IPS-15b (cell line): ENCODE measurements around the gene ARAP1.

ENCODE experiments used
- H3K27me3 ChIP-seq: one replicate; pipeline ENCODE4 v1.6.1; 2013; ENCODE audit warnings: low read length; ENCODE audit not compliant: control insufficient read depth, insufficient read depth
- H3K36me3 ChIP-seq: one replicate; pipeline ENCODE4 v1.6.1; 2013; ENCODE audit warnings: low read length; ENCODE audit not compliant: control insufficient read depth, insufficient read depth
- H3K4me1 ChIP-seq: one replicate; pipeline ENCODE4 v1.6.1; 2013; ENCODE audit warnings: mild to moderate bottlenecking, low read length; ENCODE audit not compliant: control insufficient read depth, insufficient read depth
- H3K4me3 ChIP-seq: one replicate; pipeline ENCODE4 v1.5.1; 2013; ENCODE audit warnings: low read depth, low read length
- H3K9ac ChIP-seq: one replicate; pipeline ENCODE4 v1.6.1; 2013; ENCODE audit warnings: low read depth, mild to moderate bottlenecking, low read length
- H3K9me3 ChIP-seq: one replicate; pipeline ENCODE4 v1.6.1; 2013; ENCODE audit warnings: mild to moderate bottlenecking, low read length; ENCODE audit not compliant: control insufficient read depth, insufficient read depth

The ARAP1 gene

DNA sequence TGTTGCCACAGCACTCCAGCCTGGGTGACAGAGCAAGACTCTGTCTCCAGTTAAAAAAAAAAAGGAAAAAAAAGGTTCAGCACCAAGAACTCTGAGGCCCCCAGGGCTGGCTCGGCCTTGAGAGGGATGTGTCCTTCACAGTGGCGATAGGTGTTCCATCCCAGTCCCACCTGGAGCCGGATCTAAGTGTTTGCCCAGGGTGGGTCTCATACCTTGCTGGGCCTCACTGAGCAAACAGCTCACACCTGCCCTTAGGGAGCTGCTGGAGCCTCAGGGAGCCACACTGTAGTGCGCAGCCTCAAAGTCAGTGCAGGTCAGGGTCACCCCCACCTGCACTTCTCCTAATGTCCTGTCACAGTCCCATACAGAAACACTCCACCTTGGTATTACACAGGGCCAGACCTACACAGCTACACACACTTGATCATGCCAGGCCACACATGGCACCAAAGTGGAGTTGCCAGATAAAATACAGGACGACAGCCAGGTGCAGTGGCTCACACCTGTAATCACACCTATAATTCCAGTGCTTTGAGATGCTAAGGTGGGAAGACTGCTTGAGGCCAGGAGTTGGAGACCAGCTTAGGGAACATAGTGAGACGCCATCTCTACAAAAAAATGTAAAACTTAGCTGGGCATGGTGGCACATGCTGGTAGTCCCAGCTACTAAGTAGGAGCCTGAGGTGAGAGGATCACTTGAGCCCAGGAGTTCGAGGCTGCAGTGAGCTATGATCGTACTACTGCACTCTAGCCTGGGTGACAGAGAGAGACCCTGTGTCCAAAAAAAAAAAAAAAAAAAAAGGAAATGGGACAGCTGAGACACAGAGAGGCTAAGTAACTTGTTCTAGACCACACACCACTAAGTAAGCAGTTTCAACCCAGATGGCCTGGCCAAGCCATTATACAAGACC lies 34.4 kb upstream of the ARAP1 start:
- Histone ChIP-seq H3K36me3 (no peaks in the 10 kb centered on the region), H3K4me1 (peaks cover 6% of the 10 kb centered on the region), H3K9me3 (no peaks in the 10 kb centered on the region), H3K27me3 (peaks cover 3% of the 10 kb centered on the region), H3K9ac (no peak overlapping the region), H3K4me3 (no peak overlapping the region)

DNA sequence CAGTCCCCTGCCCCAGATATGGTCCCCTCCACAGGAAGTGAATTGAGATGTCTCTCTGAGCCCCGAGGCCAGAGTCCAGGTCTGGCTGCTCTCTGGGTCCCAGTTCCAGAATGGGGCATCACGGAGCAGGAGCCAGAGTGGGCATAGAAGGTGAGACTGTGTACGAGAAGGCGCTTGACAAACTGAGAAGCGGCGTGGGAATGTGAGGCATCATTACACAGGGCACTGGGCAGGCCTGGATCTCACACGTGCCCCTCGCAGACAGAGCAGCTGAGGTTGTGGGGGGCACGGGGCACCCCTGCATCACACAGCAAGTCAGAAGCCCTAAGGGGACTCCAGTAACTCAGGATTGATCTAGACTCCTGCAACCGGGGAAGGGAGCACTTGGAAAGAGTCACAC lies 32.5 kb upstream of the ARAP1 start:
- H3K4me3 ChIP-seq = no peak overlapping the region
- no peaks in the 10 kb centered on the region for H3K9me3 ChIP-seq
- H3K9ac ChIP-seq = no peak overlapping the region
- H3K4me1 ChIP-seq = peaks cover 6% of the 10 kb centered on the region
- H3K27me3 ChIP-seq = peaks cover 12% of the 10 kb centered on the region
- no peaks in the 10 kb centered on the region for H3K36me3 ChIP-seq

DNA sequence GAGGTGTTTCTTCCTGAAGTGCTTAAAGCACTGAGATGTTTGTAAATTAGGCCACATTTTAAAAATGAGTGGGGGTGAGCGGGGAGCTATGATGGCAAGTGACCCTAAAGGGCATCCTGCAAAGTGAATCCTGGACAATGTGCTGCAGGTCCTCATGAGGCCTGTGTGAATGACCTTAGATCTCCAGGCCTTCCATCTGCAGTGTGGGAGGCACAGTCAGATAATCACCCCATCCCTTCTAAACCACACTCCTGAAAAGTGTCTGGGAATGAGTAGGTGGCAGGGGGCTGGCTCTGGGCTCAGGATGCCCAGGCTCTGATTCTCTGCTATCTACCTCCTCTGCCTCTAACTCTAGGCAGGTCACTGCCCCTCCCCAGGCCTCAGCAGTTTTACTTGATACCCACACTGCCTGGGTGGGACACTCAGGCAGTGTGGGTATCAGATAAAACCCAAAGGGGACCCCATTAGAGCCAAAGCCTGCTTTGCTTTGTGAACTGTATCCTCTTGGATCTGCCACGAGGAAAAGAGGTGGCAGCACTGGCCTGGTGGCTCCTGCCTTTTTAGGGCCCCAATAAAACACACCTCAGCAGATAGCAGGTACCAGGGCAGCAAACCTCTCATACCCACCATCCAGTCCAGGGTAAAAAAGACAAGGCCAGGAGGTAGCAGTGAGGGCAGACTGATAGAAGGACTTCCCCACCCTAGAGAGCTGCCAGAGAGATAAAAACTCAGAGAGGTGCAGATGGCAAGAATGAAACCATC lies 31.1 kb upstream of the ARAP1 start:
- H3K9ac ChIP-seq = no peak overlapping the region
- H3K27me3 ChIP-seq = peaks cover 12% of the 10 kb centered on the region
- no peak overlapping the region for H3K4me3 ChIP-seq
- H3K9me3 ChIP-seq = no peaks in the 10 kb centered on the region
- peaks cover 6% of the 10 kb centered on the region for H3K4me1 ChIP-seq
- H3K36me3 ChIP-seq = no peaks in the 10 kb centered on the region

DNA sequence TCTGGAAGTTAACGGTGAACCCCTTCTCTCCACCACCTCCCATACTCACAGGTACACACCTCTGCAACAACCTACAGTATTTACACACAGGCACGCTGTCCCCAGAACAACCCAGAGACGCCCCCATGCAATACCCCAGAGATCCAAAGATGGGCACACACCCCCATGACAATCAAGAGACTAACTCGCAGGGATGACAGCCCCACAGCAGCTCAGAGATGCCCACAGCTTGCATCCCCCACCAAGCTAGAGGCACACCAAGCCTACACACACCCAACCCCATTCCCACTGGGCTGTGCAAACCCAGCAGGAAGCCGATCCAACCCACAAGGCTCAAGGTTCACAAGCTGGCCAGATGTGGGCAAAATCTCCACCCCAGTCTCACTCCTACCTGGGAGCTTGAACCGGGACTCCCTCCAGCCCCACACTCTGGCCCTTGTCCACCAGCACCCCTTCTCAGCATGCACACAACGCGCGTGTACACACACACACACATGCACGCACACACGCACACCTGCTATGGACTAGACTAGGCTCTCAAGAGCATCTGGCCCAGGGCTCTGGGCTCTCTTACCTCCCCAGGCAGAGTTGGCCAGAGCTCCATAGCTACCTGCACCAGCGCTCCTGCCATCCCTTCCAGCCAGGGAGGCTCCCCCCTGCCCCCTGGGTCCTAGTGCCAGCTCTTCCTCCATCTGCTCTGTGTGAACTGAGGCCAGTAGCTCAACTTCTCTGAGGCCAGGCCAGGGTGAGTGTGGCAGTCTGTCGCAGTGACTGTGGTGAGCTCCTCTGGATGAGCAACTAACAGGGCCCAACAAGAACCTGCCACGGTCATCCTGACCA lies 30.1 kb upstream of the ARAP1 start:
- H3K27me3 ChIP-seq = peaks cover 12% of the 10 kb centered on the region
- no peaks in the 10 kb centered on the region for H3K9me3 ChIP-seq
- no peaks in the 10 kb centered on the region for H3K36me3 ChIP-seq
- peaks cover 6% of the 10 kb centered on the region for H3K4me1 ChIP-seq
- peak overlapping the region; percentile 68 for H3K4me3 ChIP-seq
- H3K9ac ChIP-seq = no peak overlapping the region

DNA sequence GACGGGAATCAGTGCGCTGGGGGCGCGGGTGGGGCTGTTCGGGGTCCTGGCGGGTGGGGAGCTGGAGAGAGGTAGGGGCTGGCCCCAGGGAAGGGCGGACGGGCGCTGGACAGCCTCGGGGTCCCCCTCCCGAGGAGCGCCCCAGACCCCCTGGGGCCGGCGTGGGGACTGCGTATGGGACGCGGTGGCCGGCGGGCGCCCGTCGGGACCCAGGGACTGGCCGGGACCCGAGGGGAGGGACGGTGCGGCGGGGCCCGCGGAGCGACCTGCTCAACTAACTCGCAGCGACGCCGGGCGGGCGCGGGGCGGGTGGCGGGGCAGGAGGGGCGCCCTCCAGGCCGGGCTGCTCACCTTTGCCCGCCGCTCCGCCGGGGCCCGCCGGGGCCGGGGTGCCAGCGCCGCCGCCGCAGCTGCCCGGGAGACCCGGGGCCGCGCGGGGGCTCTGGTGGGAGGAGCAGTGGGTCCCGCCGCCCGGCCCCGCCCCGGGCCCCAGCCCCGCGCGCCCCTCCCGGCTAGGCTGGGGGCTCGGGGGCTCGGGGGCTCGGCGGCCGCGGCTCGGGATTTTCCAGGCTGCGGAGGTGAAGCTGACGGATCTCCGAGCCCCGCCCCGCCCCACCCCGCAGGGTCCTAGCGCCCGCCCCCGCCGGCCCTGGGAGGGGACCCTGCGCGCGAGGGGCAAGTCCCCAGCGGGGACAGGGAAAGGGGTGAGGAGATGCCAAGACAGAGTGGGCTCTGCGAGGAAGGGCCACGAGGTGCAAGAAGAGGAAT lies 29.3 kb upstream of the ARAP1 start:
- peak overlapping the region; percentile 68 for H3K4me3 ChIP-seq
- H3K27me3 ChIP-seq = peaks cover 12% of the 10 kb centered on the region
- H3K36me3 ChIP-seq = peaks cover 3% of the 10 kb centered on the region
- no peak overlapping the region for H3K9ac ChIP-seq
- H3K9me3 ChIP-seq = no peaks in the 10 kb centered on the region
- H3K4me1 ChIP-seq = peaks cover 4% of the 10 kb centered on the region

DNA sequence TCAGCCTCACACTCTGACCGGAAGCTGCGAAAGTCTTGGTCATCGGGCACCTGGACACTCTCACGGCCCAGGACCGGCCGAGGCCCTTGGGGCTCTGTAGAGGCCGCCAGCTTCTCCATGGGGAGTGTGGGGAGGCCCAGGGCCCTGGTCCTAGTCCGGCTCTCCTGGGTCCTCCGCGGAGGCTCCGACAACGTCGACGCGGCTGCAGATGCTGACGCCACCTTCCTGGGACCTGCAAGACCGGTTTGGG lies 28.8 kb upstream of the ARAP1 start:
- Histone ChIP-seq H3K9me3 (no peaks in the 10 kb centered on the region), H3K4me1 (peaks cover 4% of the 10 kb centered on the region), H3K9ac (peak overlapping the region; percentile 65)

DNA sequence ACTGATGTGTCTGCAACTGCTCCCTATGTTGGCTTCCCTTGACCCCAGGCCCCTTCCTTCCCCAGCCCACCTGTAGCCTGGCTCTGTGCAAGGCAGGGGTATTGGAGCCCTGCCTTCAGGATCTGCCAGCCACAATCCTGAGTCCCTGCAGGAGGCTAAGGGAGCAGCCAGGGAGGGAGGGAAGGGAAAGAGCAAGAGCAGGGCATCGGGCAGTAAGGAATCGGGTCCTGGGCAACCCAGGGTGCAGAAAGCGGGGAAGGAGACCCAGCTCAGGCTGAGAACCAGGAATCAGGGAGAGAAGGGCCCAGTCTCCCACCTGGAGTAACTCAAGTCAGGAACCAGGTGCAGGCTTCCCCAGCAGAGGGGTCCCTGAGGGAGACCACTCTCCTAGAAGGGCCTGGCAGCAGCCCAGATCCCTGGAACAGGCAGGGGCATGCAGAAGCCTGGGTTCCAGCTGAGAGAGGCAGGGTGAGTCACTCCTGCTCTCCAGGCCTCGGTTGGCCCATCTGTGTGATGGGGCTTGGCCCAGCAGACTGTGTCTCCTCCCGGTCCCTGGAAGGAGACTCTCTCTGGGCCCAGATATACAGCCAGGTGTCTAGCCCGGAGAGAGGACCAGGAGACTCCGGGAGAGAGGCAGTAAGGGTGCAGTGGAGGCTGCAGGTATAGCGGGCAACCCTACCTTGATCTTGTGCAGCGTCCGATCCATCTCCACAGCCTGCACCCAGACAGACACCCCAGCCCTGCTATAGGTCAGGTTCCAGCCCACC lies 28.3 kb upstream of the ARAP1 start:
- H3K9ac ChIP-seq = peak overlapping the region; percentile 65
- peaks cover 4% of the 10 kb centered on the region for H3K4me1 ChIP-seq
- H3K36me3 ChIP-seq = peaks cover 3% of the 10 kb centered on the region
- peak overlapping the region; percentile 58 for H3K4me3 ChIP-seq
- H3K27me3 ChIP-seq = peaks cover 12% of the 10 kb centered on the region
- no peaks in the 10 kb centered on the region for H3K9me3 ChIP-seq

More for the DNA sequence above, 28.8 kb upstream of the ARAP1 start:
- Histone ChIP-seq H3K4me3 (peak overlapping the region; percentile 58), H3K27me3 (peaks cover 12% of the 10 kb centered on the region), H3K36me3 (peaks cover 3% of the 10 kb centered on the region)

DNA sequence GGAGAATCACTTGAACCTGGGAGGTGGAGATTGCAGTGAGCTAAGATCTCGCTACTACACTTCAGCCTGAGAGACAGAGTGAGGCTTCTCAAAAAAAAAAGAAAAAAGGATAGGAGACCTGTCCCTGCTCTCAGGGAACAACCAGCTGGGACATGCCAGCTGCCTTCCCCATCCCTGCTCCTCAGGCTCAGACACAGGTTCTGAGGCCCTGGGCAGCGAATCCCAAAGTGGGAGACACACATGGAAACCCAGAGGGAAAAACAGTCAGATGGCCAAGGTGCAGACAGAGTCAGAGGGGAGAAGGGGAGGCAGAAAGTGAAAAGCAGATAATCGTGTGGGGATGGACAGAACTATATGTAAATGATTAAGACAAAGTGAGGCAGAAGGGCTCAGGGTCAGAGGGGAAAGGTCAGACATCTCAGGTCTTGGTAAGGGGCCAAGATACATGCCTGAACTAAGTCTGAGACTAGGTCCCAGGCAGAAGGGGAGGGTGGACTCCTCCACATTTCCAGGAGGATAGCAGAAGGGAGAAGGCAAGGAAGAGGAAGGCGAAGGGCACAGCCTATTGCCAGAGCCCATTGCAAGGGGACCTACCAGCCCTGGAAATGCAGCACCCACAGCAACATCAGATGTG lies 27.4 kb upstream of the ARAP1 start:
- Histone ChIP-seq H3K36me3 (peaks cover 3% of the 10 kb centered on the region), H3K27me3 (peaks cover 12% of the 10 kb centered on the region), H3K9ac (no peak overlapping the region), H3K4me1 (peaks cover 4% of the 10 kb centered on the region), H3K9me3 (no peaks in the 10 kb centered on the region), H3K4me3 (no peak overlapping the region)

DNA sequence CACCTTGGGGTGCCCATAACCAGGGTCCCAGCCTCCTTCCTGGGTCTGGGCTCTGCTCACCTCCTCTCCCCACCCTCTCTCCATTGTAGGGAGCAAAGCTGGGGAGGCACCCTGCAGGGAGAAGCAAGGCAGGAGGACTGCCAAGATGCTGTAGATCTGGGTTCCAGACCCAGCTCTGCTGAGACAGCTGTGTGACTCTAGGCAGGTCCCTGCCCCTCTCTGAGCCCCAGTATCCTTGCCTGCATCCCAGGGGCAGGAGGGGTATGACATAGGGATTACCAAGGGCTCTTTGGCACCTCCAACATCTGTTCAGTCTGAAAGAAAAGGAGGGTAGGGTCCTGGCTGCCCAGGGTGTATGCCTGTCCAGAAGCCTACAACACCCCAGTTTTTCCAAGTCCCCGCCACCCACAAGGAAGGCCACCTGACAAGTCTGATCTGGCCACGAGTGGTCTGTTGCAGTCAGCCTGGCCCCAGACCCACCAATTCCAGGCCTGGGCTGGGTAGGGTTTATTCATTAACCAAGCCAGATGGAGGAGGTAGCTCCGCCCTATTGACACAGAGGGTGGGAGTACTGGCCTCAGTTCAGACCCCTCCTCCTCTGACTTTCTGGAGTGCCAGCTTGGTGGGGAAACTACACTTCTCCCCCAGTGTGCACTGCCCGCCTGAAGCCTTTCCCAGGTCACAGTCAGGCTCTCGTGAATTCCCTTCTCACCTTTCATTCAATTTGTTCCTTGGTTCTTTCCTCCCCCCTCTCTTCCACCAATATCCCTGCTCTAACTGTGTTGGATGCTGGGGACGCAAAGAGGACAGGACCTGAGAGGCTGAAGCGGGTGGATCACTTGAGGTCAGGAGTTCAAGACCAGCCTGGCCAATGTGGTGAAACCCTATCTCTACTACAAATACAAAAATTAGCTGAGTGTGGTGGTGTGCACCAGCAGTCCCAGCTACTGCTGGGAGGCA lies 26.6 kb upstream of the ARAP1 start:
- H3K4me3 ChIP-seq = no peak overlapping the region
- H3K27me3 ChIP-seq = peaks cover 12% of the 10 kb centered on the region
- H3K36me3 ChIP-seq = peaks cover 3% of the 10 kb centered on the region
- no peaks in the 10 kb centered on the region for H3K9me3 ChIP-seq
- H3K4me1 ChIP-seq = peaks cover 4% of the 10 kb centered on the region
- H3K9ac ChIP-seq = no peak overlapping the region
